NCI-H1694 (cell line): ENCODE results near the gene NMNAT3.
A peak's percentile ranks its signal among the peaks of the same experiment; 100 is the strongest.

Source experiments
- DNase-seq: peaks from one replicate; lab custom pipeline; 2025; lab: John Stamatoyannopoulos, UW

The NMNAT3 gene

DNA sequence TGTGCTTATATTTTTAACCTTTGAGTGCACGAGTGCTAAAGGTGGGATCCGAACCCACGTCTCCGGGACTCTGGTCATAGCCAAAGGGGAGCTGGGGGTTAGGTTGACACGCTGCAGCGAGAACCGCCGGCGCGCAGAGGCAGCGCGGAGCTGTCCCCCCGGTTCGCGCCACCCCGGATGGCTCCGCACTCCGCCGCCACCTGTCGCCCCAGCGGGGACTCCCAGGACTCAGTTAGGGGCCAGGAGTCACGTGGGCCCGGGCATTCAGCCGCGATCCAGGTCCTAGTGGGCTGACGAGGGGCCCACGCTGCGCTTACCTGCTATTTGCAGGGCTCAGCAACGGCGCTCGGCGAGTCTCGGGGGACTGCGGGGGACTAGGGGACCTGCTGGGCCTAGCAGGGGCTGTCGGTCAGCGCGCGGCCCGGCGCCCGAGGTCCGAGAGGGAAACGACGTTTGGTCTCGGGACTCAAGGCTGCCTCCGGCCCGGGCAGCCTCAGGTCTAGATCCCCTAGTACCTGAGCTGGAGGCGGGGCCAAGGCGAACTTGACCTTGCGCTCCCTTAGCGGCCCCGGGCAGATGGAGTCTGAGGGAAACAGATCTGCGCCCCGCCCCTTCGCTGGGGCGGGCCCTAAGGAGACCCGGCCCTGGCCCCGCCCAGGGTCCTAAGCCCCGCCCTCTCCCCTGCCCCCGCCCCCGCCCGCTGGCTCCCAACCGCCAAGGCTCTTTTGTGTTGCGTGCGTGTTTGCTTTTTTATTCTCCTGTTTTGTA lies at the start of gene NMNAT3:
TSS of gene NMNAT3 (minus strand) at position 585 of the 768 bp plus-strand sequence. CDS start 50,248 bp downstream, outside the sequence.
- DNase-seq, result no peak

DNA sequence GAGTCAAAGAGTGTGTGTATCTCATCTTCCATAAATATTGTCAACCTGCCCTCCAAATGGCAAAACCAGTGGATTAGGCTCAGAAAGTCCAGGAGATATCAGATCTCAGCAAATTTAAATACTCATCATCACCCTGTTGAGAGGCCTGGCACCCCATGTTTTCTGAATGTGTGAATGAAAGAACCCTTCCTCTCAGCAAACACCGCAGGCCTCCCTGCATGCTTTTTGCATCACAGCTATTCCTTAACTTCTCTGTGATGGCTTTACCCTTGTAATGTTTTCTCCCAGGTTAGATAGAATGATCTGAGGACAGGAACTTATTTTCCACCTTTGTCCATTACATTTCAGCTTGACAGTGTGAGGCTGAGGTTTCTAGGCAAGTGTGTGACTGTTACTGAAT lies 43.6 kb upstream of the NMNAT3 start:
- DNase-seq, result no peak

DNA sequence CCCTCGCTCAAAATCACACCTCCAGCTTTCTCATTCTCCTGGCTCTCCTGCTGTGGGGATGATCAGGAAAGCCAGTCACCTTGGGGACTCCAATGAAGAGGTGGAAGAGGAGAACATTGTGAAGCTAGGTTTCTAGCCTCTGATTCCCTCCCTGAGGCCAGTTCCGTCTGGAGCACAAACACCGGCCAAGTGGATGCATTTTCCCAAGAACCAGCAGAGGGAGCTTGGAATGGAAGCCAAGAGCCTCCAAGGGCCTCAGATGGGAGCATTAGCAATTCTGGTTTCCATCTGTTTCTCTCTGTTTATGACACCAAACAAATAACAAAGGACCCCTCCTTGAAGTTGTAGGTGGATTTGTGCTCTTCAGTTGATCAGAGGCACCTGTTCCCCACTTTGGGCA lies 40.6 kb upstream of the NMNAT3 start:
- DNase-seq, result peak; percentile 58

DNA sequence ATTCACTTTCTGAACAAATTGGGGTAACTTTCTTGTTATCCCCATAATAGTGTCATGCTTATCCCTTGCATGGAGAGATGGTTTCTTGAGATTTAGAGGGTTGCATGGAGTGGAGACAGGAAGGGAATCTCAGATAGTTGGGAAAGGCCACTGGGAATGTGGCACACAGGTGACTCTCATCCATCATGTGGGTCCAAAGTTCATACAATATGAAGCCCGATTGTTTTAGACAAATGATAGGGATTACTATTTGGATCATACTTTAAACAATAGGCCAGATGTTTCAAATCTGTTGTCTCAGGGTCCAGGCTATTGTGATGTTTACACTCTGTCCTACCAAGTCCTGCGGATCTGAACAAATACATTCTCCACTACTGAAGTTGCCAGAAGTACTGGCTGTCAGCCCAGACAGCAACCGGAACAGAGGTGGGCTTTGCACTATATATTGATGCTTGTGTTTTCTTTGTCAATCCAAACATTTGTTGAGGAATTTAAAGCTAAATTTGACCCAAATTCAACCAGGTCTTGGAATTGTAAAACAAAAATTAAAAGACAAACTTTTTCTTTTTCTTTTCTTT lies 39.2 kb upstream of the NMNAT3 start:
- DNase-seq, result no peak

DNA sequence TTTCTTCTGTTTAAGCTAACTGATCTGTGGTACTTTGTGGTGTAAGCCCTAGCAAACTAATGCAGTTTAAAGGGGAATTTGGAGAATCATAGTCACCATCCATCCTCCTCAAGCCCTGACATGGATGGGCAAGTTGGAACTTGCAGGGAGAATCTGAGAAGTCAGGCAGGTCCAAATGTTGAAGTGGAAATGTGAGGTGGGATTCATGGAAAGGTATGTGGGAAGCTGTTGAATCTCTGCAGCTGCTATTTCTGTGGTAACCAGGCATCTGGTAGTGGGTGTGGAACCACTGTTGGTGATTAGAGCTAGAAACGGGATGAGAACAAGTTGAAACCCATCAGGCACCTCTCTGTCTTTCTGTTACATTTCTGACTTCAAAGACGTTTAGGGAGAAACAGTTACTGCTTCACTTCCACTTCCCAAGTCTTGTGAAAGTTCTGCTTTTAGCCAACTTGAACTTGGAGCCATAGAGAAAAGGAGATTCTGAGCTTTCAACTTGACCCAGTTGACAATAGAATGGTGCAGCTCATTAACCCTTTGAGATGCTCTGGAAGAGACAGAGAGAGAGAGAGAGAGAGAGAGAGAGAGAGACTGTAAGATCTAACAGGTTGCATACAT lies 38.1 kb upstream of the NMNAT3 start:
- no peak for DNase-seq

DNA sequence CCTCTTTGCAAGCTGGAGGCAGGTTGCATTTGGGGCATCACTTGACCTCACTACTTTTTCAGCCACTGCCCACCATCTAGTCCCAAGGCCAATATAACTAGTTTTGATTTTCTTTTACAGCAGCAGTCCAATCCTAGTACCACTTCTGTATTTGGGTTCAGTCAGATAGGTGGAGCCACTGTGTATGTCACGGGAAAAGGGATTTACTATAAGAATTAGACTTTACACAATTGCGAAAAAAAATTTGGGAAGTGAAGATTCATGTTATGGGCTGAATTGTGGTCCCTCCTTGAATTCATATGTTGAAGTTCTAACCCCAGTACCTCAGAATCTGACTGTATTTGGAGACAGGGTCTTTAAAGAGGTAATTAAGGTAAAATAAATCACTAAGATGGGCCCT lies 37.4 kb upstream of the NMNAT3 start:
- no peak for DNase-seq

DNA sequence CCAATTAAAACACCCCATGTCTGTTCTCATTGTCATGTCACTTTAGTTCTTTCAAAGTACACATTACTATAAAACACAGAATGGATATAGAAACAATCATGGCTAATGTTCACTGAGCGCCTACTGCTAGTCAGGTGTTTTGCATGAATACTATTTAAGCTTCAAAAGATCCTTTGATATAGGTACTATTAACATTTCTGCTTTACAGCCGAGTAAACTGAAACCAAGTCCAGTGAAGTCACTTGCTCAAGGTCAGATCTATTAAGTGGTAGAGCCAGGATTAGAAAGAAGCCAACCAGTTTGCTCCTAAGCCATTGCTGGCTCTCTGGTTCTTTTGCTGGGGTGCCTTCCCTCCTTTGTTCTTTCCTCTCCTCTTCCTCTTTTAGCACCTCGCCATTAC lies 32.4 kb upstream of the NMNAT3 start:
- DNase-seq, result no peak

DNA sequence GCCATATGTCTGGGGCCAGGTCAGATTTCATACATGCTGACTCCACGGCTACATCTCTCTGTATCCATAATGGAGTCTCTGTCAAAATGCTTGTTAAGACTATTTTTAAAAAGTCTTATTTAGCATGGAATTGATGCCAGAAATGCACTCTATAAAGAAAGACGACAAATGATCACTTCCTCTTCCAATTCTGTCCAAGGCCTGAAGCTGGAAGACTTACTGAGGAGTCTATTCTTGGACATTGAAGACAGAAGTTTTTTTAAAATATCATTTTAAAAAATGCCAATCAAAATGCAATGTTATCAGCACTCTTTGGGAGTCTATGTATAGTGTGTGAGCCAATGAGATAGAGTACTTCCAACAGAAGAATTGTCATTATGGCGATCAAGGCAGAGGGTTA lies 27.9 kb upstream of the NMNAT3 start:
- no peak for DNase-seq

DNA sequence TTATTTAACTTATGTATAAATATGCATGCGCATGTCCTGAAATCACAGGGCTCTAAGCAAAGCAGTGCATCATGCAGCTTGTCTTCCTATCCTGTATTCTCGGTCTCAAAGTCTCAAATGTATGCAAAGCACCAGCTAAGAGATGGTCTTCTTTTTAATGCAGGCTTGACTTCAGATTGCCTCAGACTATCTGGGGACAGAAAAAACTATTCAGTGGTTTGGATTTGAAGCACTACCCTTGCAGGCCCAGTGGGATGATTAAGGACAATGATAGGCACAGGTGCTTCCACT lies 18.5 kb upstream of the NMNAT3 start:
- no peak for DNase-seq

DNA sequence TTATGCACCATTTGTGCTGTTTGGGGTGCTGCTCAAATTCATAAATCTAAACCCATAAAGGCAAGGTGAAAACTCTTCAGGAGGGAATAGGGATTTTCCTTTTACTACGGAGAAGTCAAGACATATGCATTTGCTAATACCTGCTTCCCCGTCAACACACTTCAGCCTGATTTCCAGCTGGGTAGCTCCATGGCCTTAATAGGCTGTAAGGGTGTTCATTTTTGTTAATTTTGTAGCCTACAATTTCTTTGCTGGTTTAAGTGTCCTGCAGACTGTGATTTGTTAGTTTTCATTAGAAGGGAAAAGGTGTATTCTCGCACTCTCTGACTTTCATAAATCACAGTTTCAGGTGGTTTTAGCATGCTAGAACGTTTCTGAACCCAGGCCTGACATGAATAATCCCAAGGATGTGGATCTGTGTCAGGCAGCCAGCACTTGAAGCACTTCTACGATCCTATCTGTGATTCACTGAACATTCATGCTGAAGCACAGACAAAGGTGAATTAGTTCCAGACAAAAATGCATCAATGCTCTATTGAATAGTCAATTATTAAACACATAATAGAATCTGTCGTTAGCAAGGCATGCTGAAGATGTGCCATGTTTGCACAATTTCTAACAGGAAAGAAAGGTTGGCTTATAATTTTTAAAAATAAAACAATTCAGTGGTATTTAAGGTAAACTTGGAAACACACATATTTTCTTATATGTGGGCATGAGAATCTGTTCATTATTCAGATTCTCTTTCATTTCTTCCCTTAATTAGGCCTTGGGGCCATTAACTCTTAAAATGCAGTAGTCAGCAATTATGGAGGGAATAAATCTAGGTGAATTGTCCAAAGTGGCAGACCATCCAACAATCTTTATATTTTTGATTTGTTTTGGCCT lies 17.9 kb upstream of the NMNAT3 start:
- DNase-seq, result no peak

DNA sequence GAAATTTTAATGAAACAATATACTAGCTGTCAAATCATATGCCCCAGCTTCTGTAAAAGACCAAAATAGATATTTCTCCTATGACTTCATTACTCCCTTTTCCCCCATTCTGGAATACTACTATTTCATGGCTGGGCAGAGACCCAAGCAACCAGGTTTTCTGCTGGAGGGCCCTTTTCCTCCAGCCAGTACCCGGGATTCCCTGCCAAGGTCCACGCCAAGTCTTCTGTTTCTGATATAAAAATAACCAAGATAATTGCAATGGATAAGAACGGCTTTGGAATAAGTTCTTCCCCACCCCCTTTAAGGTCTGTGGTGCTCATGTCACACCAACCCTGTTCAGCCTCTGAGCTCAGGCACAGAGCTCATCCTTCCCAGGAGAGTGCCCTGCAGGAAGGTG lies 17.2 kb upstream of the NMNAT3 start:
- no peak for DNase-seq

DNA sequence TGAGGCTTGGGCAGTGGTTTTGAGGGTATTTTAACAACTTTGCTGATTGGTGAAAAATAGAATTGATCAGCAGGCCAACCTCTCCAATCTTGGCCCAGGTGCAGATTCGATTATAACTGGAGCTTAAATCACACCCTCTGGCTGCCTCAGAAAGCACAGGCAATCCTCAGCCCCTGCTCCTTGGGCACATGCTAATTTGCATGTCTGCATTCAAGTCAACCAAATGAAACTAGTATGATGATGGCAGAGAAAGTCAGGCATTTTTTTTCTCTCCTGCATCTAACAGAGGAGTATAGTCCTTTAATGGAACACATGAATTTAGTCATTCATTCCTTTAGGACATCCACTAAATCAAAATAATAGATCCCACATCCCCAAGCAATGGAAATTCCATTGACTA lies 16.8 kb upstream of the NMNAT3 start:
- no peak for DNase-seq

DNA sequence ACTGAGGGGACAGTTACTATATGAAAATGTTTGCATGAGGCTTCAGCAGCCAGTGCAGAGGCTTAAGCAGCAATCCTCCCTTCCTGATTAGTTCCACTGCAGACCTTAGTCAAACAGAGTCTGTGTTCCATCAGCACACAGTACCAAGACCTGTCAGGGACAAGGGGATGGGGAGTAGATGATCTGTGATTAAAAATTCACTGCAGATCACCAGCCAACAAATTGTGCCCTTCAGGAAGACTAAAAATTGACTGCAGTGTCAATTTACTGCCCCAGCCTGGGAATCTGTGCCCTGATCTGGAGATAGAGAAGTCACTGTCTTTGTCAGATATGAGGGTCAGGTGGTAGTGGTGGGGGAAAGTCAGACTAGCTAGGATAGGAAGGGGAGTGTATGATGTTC lies 13.8 kb upstream of the NMNAT3 start:
- no peak for DNase-seq

DNA sequence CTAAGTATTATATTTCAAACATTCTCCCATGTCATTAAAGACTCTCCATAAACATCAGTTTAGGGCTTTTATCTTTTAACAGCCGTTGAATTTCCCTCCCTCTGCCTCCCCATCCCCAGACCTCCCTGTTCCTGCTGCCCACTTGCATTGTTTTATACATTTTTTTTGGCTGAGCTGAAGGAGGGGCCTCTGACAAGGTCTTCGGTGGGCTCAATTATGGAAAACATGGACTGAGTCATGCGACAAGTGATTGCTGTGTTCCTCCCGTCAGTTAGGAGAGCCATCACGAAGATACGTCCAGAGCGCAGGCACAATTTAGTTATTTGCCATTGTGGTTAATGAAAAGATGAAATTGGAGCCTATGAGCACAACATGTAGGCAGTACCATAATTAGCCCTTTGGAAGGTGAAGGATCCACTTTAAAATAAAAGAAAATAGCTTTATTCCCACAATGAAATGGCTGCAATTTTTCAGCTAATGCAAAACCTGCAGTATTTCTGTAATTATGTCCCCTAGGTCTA lies 12.0 kb upstream of the NMNAT3 start:
- DNase-seq, result no peak

DNA sequence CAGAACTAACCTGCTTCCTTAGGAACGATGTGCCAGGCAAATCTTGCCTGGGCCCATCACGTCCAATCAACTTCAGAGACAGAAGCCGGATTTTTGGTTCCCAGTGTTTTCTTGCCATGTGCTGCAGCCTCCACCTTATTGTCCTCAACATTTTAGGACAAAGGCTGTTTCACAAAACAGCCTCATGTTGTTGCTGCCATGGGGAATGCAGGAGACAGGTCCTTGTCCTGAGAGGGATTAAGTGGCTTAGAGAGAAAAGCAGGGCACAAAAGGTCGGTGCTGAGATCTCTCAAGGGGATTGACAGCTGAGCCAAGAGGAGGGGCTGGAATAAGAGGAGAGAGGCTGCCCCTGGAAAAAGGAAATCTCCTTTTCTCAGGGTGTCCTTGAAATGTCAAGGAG lies 11.3 kb upstream of the NMNAT3 start:
- no peak for DNase-seq

DNA sequence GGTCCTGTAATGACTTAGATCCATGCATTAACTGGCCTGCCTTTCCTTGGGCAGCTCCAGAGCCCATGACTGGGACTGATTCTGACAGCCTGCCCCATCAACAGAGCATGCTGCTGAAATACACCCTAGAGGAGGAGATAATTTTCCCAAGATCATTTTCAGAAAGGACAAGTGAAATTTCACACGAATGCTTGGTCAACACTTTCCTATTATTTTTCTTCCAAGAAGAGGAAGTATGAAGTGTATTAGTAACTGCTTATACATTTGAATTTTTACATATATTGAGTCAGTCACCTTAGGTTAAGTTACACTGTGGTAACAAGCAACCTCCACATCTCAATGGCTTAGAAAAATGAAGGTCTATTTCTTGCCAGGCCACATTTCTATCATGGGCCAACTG lies 9.7 kb upstream of the NMNAT3 start:
- DNase-seq, result no peak

DNA sequence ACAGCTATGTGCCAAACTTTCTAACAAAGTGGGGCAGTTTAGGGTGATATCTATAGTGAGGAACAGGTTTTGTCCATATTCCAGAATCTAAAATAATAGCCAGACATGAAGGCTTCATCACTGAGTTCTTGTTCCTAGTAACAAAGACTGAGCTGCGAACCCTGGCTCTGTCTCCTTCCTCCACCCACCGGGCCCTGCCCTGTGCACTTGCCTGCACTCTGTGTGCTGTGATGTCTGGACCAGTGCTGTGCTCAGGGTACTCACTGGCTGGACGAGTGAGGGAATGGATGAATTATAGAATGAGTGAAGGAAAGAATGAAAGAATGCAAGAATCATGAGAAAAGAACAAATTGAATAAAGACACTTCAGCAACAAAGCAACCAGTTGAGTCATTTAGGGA lies 8.9 kb upstream of the NMNAT3 start:
- no peak for DNase-seq

DNA sequence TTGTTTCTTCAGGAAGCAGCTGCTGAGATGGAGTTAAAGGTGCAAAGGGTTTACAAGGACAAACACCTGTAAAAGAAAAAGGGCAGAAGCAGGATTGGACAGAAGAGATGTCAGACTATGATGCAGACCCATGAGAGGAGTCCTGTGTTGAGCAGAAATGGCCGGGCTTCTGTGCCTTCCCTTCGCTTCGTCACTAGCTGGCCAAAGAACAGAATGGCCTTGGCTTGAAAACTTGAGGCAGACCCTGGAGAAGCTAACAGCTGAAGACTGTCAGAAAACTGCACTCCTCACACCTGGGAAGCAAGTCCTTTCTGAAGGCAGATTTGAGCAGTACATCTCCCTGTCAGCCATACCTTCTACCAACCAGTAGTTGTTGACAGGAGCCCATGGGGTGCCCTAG lies 8.4 kb upstream of the NMNAT3 start:
- no peak for DNase-seq

DNA sequence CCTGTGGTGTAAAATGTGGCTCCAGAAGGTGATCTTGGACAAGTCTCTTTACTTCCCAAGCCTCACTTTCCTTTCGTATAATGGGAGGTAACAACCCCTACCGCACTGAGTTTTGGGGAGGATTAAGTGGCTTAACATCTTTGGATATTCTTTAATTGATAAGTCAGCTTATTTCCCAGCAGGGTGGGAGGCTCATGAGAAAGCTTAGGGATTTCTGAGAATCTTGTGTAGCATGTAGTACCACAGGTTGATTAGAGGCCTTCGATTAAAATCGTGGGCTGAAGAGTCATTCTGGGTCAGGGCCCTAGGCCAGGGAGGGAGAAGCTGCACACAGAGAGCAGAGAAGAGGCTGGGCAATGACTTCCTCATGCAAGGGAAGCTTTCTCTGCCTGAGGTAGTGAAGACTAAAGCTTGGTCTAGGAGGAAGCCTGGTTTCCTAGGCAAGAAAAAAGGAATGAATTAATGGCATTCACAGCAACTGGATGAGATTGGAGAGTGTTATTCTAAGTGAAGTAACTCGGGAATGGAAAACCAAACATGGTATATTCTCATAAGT lies 1.5 kb upstream of the NMNAT3 start:
- no peak for DNase-seq

DNA sequence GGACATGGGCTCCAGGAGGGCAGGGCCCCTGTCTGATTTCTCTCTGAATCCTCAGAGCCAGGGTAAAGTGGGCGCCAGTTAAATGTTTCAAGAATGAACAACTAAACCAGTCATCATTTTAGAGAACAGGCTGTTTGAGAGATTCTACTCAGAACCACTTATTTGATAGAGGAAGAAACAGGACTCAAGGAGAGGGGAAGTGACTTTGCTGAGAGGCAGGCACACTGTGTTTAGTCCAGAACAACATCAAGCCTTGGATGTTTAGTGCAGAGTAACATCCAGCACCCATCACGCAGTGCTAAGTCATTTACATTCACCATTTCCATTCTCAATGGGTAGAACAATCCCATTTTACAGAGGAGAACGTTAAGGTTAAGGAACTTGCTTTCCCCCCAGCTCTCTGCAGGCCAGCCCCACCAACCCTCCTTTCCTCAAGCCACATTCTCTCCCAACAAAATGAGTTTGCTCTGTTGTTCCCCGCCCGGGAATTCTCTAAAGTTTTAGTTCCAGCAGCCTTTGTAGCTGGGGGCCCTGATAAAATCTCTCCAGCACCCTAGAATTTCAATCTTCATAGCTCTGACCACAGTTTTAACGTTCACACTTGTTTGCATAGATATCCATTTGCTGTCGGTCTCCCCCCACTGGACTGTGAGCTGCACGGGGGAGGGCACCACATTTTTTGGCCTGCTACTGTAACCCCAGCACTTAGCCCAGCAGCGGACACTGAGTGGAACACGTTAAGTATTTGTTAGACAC lies 962 bp downstream of the NMNAT3 start:
- no peak for DNase-seq

DNA sequence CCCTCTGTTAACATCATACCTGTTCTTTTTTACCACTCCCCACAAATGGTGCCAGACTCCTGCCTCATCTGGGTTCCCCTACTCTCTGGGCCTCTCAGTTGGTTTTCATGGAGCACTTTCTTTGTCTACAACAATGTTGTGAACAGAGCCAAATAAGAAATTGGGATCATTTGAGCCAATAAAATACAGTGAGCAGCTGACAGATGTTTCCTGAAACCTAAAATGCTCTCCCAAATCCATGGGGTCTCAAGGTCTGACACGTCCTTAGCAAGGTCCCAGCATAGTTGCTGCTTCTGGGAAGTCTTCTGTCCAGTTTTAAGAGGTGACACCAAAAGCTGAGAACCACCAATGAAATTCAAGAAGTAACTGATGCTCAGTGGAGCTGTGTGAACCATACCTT lies 1.7 kb downstream of the NMNAT3 start:
- no peak for DNase-seq

DNA sequence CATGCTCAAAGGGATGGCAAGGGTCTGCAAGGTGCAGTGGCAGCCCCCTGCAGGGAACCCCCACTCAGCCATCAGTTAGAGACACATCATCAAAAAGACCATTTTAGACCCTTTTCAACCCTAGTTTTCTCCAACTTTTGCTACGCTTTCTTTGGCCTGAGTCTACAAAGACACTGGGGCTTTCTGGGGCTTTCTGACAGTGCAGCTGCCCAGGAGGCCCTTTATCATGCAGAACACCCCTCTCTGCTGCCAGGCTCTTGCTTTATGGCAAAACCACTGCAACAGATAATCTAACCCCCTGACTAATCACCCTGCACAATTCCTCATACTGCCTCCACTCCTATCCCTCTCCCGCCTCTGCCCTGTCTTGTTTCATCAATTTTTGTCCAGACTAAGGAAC lies 2.4 kb downstream of the NMNAT3 start:
- DNase-seq, result no peak
